Motor neuron (in vitro differentiated cells): Measurements from ENCODE around the gene PROS1. TPM values are rescaled to one million over a fixed set of nuclear protein-coding genes. Genes with fewer than 3 reads are reported as not detected.

Source experiments
- total RNA-seq, 8 experiments: library from RNA; unstranded; fragments of 300-600 nt; gene quantifications; 2 replicates each; pipeline versions ENCODE4 v1.2.3 to v1.2.4, GENCODE V29; 2022

The PROS1 gene
- total RNA-seq, 8 experiments from 2014 or later: 0.70 to 80.9 (median 14.7) TPM

Other genes starting within 250 kb of the PROS1 start
- gene ARL13B, start 6.3 kb upstream of the PROS1 start, total RNA-seq: 10 to 100 TPM in 5 of 8 experiments, 1 to 10 TPM in 3; 6.6 to 17.0 (median 10.6) TPM
- gene STX19, start 54.7 kb upstream of the PROS1 start, total RNA-seq: 1 to 10 TPM in 2 of 8 experiments, under 1 TPM in 5, not detected in 1; 0.21 to 2.2 (median 0.60) TPM
- gene DHFR2, start 89.0 kb upstream of the PROS1 start, total RNA-seq: 10 to 100 TPM in 2 of 8 experiments, 1 to 10 TPM in 6; 4.5 to 12.5 (median 7.9) TPM
- 10 to 100 TPM in 7 of 8 experiments, 1 to 10 TPM in 1; 9.1 to 20.7 (median 13.7) TPM for gene NSUN3, start 89.2 kb upstream of the PROS1 start, total RNA-seq